ENCODE data around the gene NTNG1.

Gene NTNG1

DNA sequence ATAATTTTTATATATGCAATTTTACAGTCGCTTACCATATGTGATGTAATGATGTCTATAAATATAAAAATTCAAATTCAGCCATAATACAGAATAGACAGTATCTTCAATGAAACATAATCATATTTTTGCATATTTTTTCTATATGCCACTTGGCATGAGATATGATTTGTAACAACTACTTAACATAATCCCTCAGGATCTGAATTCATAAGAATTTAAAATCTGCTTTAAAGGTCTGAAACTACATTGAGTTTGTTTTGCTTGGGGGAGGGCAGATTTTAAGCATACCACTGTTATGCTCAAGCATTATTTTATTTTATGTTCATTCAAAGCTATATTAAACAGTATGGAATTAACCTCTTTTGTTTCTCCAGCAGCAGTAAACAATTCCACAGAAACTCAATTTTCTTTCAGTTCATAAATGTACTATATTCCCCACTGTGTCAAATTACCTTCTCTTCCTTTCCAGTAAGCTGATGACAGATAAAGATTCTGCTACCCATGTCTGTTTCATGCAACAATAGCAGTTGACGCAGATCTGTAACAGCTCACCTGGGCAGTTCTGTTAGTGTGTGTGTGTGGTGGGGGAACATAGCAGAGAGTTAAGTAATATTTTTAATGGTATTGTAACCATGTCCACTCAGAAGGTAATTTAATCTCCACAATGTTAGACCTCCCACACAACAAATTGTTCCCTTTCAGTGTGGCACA, 224.8 kb downstream of the NTNG1 start:
- H3K9me3 ChIP-seq (ENCODE audit: control insufficient read depth in 5 of 5, low read length in 5 of 5): no peaks in the 10 kb centered on the region
- no peak overlapping the region for H3K9ac ChIP-seq (ENCODE audit: low read length in 5 of 5)
- no peak overlapping the region for H3K27ac ChIP-seq (ENCODE audit: low read depth, low read length)
- no peaks in the 10 kb centered on the region for H3K36me3 ChIP-seq (ENCODE audit: control insufficient read depth in 5 of 5, insufficient read depth in 5 of 5, low read length in 5 of 5)
- H3K4me1 ChIP-seq (ENCODE audit: control insufficient read depth in 5 of 5, insufficient read depth in 5 of 5, low read length in 5 of 5): no peaks in the 10 kb centered on the region
- H3K4me3 ChIP-seq (ENCODE audit: low read depth in 1 of 5, low read length in 5 of 5): no peak overlapping the region
- H3K27me3 ChIP-seq (ENCODE audit: control insufficient read depth in 5 of 5, insufficient read depth in 4 of 5, low read length in 5 of 5): no peaks in the 10 kb centered on the region

- H3K9me3 ChIP-seq (ENCODE audit: control insufficient read depth in 5 of 5, low read length in 5 of 5): no peaks in the 10 kb centered on the region
- no peak overlapping the region for H3K27ac ChIP-seq (ENCODE audit: low read depth, low read length)
- H3K4me3 ChIP-seq (ENCODE audit: low read depth in 1 of 5, low read length in 5 of 5): no peak overlapping the region
- H3K9ac ChIP-seq (ENCODE audit: low read length in 5 of 5): no peak overlapping the region
- H3K4me1 ChIP-seq (ENCODE audit: control insufficient read depth in 5 of 5, insufficient read depth in 5 of 5, low read length in 5 of 5): no peaks in the 10 kb centered on the region
- no peaks in the 10 kb centered on the region for H3K27me3 ChIP-seq (ENCODE audit: control insufficient read depth in 5 of 5, insufficient read depth in 4 of 5, low read length in 5 of 5)
- no peaks in the 10 kb centered on the region for H3K36me3 ChIP-seq (ENCODE audit: control insufficient read depth in 5 of 5, insufficient read depth in 5 of 5, low read length in 5 of 5)
Observed at GRCh38 chr1:107378426-107378825, 237.6 kb downstream of the NTNG1 start.

GRCh38 chr1:107378866-107379265, 238.0 kb downstream of the NTNG1 start:
- Histone ChIP-seq H3K4me1 (ENCODE audit: control insufficient read depth in 5 of 5, insufficient read depth in 5 of 5, low read length in 5 of 5) (no peaks in the 10 kb centered on the region), H3K27ac (ENCODE audit: low read depth, low read length) (no peak overlapping the region)

GRCh38 chr1:107379826-107380225, 239.0 kb downstream of the NTNG1 start:
- H3K4me3 ChIP-seq (ENCODE audit: low read depth in 1 of 5, low read length in 5 of 5): no peak overlapping the region
- no peaks in the 10 kb centered on the region for H3K4me1 ChIP-seq (ENCODE audit: control insufficient read depth in 5 of 5, insufficient read depth in 5 of 5, low read length in 5 of 5)
- H3K36me3 ChIP-seq (ENCODE audit: control insufficient read depth in 5 of 5, insufficient read depth in 5 of 5, low read length in 5 of 5): no peaks in the 10 kb centered on the region
- no peak overlapping the region for H3K9ac ChIP-seq (ENCODE audit: low read length in 5 of 5)
- no peaks in the 10 kb centered on the region for H3K27me3 ChIP-seq (ENCODE audit: control insufficient read depth in 5 of 5, insufficient read depth in 4 of 5, low read length in 5 of 5)
- no peaks in the 10 kb centered on the region for H3K9me3 ChIP-seq (ENCODE audit: control insufficient read depth in 5 of 5, low read length in 5 of 5)
- no peak overlapping the region for H3K27ac ChIP-seq (ENCODE audit: low read depth, low read length)

More at GRCh38 chr1:107378866-107379265, 238.0 kb downstream of the NTNG1 start:
- no peak overlapping the region for H3K4me3 ChIP-seq (ENCODE audit: low read depth in 1 of 5, low read length in 5 of 5)
- no peaks in the 10 kb centered on the region for H3K9me3 ChIP-seq (ENCODE audit: control insufficient read depth in 5 of 5, low read length in 5 of 5)
- no peaks in the 10 kb centered on the region for H3K27me3 ChIP-seq (ENCODE audit: control insufficient read depth in 5 of 5, insufficient read depth in 4 of 5, low read length in 5 of 5)
- no peaks in the 10 kb centered on the region for H3K36me3 ChIP-seq (ENCODE audit: control insufficient read depth in 5 of 5, insufficient read depth in 5 of 5, low read length in 5 of 5)
- no peak overlapping the region for H3K9ac ChIP-seq (ENCODE audit: low read length in 5 of 5)

- Histone ChIP-seq H3K27ac (ENCODE audit: low read depth, low read length) (no peak overlapping the region), H3K9ac (ENCODE audit: low read length in 5 of 5) (no peak overlapping the region), H3K36me3 (ENCODE audit: control insufficient read depth in 5 of 5, insufficient read depth in 5 of 5, low read length in 5 of 5) (no peaks in the 10 kb centered on the region), H3K9me3 (ENCODE audit: control insufficient read depth in 5 of 5, low read length in 5 of 5) (no peaks in the 10 kb centered on the region), H3K27me3 (ENCODE audit: control insufficient read depth in 5 of 5, insufficient read depth in 4 of 5, low read length in 5 of 5) (no peaks in the 10 kb centered on the region), H3K4me1 (ENCODE audit: control insufficient read depth in 5 of 5, insufficient read depth in 5 of 5, low read length in 5 of 5) (no peaks in the 10 kb centered on the region), H3K4me3 (ENCODE audit: low read depth in 1 of 5, low read length in 5 of 5) (no peak overlapping the region)
Observed at GRCh38 chr1:107389410-107390396, 248.9 kb downstream of the NTNG1 start.

- no peaks in the 10 kb centered on the region for H3K27me3 ChIP-seq (ENCODE audit: control insufficient read depth in 5 of 5, insufficient read depth in 4 of 5, low read length in 5 of 5)
- no peaks in the 10 kb centered on the region for H3K4me1 ChIP-seq (ENCODE audit: control insufficient read depth in 5 of 5, insufficient read depth in 5 of 5, low read length in 5 of 5)
- no peak overlapping the region for H3K4me3 ChIP-seq (ENCODE audit: low read depth in 1 of 5, low read length in 5 of 5)
- H3K36me3 ChIP-seq (ENCODE audit: control insufficient read depth in 5 of 5, insufficient read depth in 5 of 5, low read length in 5 of 5): no peaks in the 10 kb centered on the region
- H3K27ac ChIP-seq (ENCODE audit: low read depth, low read length): no peak overlapping the region
- no peaks in the 10 kb centered on the region for H3K9me3 ChIP-seq (ENCODE audit: control insufficient read depth in 5 of 5, low read length in 5 of 5)
- no peak overlapping the region for H3K9ac ChIP-seq (ENCODE audit: low read length in 5 of 5)
Observed at GRCh38 chr1:107394301-107394700, 253.5 kb downstream of the NTNG1 start.

DNA sequence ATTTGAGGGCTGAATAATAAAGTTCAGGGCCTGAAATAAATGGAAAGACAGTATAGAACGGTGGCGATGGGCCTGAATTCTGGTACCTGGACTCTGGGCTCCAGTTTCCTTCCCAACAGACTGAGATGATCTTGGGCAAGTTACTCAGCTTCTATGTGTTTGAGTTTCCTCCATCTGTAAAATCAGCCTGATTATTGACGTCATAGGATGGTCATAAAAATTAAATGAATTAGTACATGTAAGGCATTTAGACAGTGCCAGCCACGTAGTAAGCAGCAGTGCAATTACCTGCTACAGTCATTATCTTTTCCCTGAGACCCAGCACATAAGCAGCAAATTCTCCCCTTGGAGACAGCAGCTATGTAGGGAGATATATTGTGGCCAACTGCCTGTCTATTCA, 260.9 kb downstream of the NTNG1 start:
- no peaks in the 10 kb centered on the region for H3K27me3 ChIP-seq (ENCODE audit: control insufficient read depth in 5 of 5, insufficient read depth in 4 of 5, low read length in 5 of 5)
- H3K9me3 ChIP-seq (ENCODE audit: control insufficient read depth in 5 of 5, low read length in 5 of 5): no peaks in the 10 kb centered on the region
- no peak overlapping the region for H3K4me3 ChIP-seq (ENCODE audit: low read depth in 1 of 5, low read length in 5 of 5)
- no peak overlapping the region for H3K9ac ChIP-seq (ENCODE audit: low read length in 5 of 5)
- H3K27ac ChIP-seq (ENCODE audit: low read depth, low read length): no peak overlapping the region
- H3K4me1 ChIP-seq (ENCODE audit: control insufficient read depth in 5 of 5, insufficient read depth in 5 of 5, low read length in 5 of 5): peaks cover 0 to 4% (median 0%) of the 10 kb centered on the region in 5 donors
- H3K36me3 ChIP-seq (ENCODE audit: control insufficient read depth in 5 of 5, insufficient read depth in 5 of 5, low read length in 5 of 5): no peaks in the 10 kb centered on the region

DNA sequence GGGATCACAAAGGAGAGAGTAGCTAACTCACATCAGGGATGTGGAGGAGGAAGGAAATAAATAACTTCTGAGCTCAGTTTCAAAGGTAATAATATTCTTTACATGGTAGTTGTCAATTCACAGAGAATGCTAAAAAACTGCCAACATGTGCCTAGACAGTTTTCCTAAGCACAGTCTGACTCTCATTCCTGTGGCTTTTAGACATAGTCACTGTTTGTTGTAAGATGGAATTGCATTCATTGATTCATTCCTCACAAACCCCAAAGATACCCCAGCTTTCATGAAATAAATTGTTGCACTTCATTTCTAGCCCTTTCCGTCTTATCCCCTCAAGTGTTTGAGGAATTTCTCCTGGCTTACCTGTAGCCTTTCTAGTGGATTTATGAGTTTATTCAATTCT, 263.9 kb downstream of the NTNG1 start:
- no peak overlapping the region for H3K4me3 ChIP-seq (ENCODE audit: low read depth in 1 of 5, low read length in 5 of 5)
- no peaks in the 10 kb centered on the region for H3K9me3 ChIP-seq (ENCODE audit: control insufficient read depth in 5 of 5, low read length in 5 of 5)
- H3K27ac ChIP-seq (ENCODE audit: low read depth, low read length): no peak overlapping the region
- no peaks in the 10 kb centered on the region for H3K27me3 ChIP-seq (ENCODE audit: control insufficient read depth in 5 of 5, insufficient read depth in 4 of 5, low read length in 5 of 5)
- H3K36me3 ChIP-seq (ENCODE audit: control insufficient read depth in 5 of 5, insufficient read depth in 5 of 5, low read length in 5 of 5): no peaks in the 10 kb centered on the region
- peaks cover 0 to 4% (median 0%) of the 10 kb centered on the region in 5 donors for H3K4me1 ChIP-seq (ENCODE audit: control insufficient read depth in 5 of 5, insufficient read depth in 5 of 5, low read length in 5 of 5)
- H3K9ac ChIP-seq (ENCODE audit: low read length in 5 of 5): no peak overlapping the region

DNA sequence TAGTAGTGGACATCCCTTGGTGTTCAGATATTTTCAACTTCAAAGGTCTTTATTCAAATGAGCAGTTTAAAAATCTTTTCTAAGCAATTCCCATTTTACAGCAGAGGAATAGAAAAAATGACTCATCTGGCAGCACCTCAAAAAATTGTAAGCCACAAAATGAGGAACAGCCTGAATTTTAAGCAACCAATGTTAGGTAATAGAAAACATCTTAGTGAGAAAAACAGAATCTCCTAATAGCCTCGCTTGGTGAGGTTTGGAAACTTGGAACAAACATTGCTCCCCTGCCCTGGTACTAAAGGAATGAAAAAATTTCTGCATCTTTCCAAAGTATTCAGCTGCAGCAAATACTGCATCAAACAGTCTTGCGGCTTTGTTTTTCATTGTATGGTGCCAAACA, 264.4 kb downstream of the NTNG1 start:
- H3K36me3 ChIP-seq (ENCODE audit: control insufficient read depth in 5 of 5, insufficient read depth in 5 of 5, low read length in 5 of 5): no peaks in the 10 kb centered on the region
- H3K4me3 ChIP-seq (ENCODE audit: low read depth in 1 of 5, low read length in 5 of 5): no peak overlapping the region
- H3K9ac ChIP-seq (ENCODE audit: low read length in 5 of 5): no peak overlapping the region
- H3K9me3 ChIP-seq (ENCODE audit: control insufficient read depth in 5 of 5, low read length in 5 of 5): no peaks in the 10 kb centered on the region
- H3K27ac ChIP-seq (ENCODE audit: low read depth, low read length): no peak overlapping the region
- H3K4me1 ChIP-seq (ENCODE audit: control insufficient read depth in 5 of 5, insufficient read depth in 5 of 5, low read length in 5 of 5): peaks cover 0 to 4% (median 0%) of the 10 kb centered on the region in 5 donors
- no peaks in the 10 kb centered on the region for H3K27me3 ChIP-seq (ENCODE audit: control insufficient read depth in 5 of 5, insufficient read depth in 4 of 5, low read length in 5 of 5)

- Histone ChIP-seq H3K4me3 (ENCODE audit: low read depth in 1 of 5, low read length in 5 of 5) (no peak overlapping the region), H3K9me3 (ENCODE audit: control insufficient read depth in 5 of 5, low read length in 5 of 5) (no peaks in the 10 kb centered on the region), H3K9ac (ENCODE audit: low read length in 5 of 5) (no peak overlapping the region), H3K36me3 (ENCODE audit: control insufficient read depth in 5 of 5, insufficient read depth in 5 of 5, low read length in 5 of 5) (no peaks in the 10 kb centered on the region), H3K27me3 (ENCODE audit: control insufficient read depth in 5 of 5, insufficient read depth in 4 of 5, low read length in 5 of 5) (no peaks in the 10 kb centered on the region), H3K27ac (ENCODE audit: low read depth, low read length) (no peak overlapping the region), H3K4me1 (ENCODE audit: control insufficient read depth in 5 of 5, insufficient read depth in 5 of 5, low read length in 5 of 5) (peaks cover 0 to 4% (median 0%) of the 10 kb centered on the region in 5 donors)
Observed at GRCh38 chr1:107407011-107407410, 266.2 kb downstream of the NTNG1 start.
